GM12875 (cell line): Measurements from ENCODE around the gene XPO5.

Experiments used
- H3K4me3 ChIP-seq: one replicate; pipeline ENCODE4 v1.5.1; 2011; ENCODE audit warnings: low read depth, low read length, control low read depth
- TF ChIP-seq, protein P1 (sequence below): IDR thresholded peaks from 2 replicates; pipeline ENCODE4 v1.5.1; 2011; ENCODE audit warnings: low read depth, mild to moderate bottlenecking, control low read depth, inconsistent platforms, low read length, moderate library complexity, borderline replicate concordance; ENCODE audit not compliant: insufficient read depth

XPO5 gene

DNA sequence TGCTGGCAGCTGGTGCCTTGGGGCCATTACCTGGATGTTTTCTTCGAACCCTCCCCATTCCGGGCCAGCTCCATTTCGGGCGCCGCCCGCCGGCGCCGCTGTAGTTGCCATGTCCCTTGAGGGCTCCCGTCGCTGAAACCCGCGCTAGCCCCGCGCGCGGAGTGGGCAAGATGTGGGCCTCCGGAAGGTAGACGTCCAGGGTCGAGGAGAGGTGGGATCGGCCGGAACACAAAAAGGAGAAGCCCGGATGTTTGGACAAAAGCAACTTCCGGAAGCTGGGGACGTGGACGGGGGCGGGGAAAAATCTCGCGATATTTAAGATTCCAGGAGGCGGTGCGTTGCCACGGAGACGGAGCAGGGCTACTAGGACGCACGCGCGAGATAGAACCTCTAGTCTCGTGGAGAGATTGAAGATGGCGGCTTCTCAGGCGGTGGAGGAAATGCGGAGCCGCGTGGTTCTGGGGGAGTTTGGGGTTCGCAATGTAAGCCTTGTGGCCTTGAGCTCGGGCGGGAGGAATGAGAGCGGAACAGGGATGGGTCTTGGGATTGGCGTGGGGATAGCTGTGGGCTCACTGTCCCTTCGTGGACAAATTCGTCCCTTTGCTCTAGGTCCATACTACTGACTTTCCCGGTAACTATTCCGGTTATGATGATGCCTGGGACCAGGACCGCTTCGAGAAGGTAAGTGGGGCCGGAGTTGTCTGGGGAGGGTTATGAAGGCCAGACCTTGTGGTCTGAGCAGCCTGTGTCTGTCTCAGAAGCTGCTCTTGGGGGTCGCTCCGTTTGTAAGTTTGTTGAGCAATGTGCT, 58.9 kb downstream of the XPO5 start, which contains the start of the genes POLR1C and YIPF3:
Gene POLR1C, plus strand, starts transcription at position 393 of the 808 bp plus-strand sequence. Its CDS starts 21 bp downstream, at position 414.
Gene YIPF3, minus strand, starts transcription at position 230 of the 808 bp plus-strand sequence. Its CDS starts 119 bp downstream, at position 111.
- TF ChIP-seq, protein P1, sequence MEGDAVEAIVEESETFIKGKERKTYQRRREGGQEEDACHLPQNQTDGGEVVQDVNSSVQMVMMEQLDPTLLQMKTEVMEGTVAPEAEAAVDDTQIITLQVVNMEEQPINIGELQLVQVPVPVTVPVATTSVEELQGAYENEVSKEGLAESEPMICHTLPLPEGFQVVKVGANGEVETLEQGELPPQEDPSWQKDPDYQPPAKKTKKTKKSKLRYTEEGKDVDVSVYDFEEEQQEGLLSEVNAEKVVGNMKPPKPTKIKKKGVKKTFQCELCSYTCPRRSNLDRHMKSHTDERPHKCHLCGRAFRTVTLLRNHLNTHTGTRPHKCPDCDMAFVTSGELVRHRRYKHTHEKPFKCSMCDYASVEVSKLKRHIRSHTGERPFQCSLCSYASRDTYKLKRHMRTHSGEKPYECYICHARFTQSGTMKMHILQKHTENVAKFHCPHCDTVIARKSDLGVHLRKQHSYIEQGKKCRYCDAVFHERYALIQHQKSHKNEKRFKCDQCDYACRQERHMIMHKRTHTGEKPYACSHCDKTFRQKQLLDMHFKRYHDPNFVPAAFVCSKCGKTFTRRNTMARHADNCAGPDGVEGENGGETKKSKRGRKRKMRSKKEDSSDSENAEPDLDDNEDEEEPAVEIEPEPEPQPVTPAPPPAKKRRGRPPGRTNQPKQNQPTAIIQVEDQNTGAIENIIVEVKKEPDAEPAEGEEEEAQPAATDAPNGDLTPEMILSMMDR = no peak
- peak within 1 kb of the TSS; percentile 70 for H3K4me3 ChIP-seq

DNA sequence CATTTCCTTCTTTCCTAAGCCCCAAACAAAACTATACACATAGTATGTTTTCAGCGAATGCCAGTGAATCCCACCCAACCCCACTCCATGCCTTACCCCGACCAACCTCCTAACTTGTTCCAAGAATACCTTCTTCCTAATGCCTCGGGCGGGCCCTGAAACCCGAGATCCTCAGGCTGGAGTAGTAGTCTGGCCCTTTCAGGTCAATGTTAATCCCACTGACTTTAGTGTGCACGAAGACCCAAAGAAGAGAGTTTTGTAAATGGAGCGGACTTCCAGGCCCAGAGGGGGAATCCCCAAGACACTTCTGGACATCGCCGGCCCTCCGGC, 59.5 kb downstream of the XPO5 start:
- H3K4me3 ChIP-seq = peak overlapping the region; percentile 70
- TF ChIP-seq, protein P1 = no peak

DNA sequence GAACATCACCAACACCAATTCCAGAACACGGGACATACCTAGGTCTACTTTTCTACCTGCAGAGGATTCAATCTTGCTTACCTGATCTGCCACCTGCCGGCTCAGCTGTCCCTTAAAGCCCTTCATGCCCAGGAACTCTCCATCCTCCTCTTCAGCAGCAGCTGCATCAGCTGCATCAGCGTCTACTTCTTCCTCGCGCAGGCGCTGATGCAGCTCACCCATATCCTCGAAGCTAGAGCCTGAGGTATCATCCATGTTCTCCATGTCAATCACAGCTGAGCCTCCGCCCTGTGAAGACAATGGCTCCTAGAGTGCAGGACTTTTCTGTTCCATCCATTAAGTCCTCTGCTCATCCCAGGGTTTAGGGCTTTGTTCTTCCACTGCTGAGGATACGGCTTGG, 60.0 kb downstream of the XPO5 start:
- TF ChIP-seq, protein P1 = no peak
- peak overlapping the region; percentile 70 for H3K4me3 ChIP-seq

DNA sequence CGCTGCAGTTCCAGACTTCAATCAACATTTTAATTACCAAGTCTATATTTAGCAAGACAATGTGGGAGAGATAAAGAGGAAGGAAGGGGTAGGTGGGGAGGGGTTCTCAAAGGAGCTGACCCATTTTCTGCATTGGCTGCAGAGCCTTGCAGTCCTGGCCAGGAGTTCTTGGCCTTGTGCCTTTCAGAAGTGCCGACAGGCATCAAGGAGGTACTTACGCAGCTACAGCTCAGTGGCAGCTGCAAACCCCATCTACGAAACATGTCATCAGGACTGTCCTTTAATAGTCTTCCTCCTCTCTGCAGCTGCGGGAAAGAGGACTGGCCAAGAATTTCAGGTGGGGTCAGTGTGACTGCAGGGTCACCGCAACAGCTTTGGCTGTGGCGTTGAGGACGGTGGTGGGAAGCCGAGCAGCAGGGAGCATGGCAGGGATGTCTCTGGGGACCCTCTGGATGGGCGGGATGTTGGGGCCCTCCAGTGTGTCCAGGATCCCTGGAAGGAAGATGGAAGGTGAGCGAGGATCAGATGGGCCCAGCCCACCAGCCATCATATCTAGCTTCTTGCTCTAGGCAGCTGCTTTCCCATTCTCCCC, 63.9 kb downstream of the XPO5 start:
- H3K4me3 ChIP-seq = no peak overlapping the region
- TF ChIP-seq, protein P1 = no peak

DNA sequence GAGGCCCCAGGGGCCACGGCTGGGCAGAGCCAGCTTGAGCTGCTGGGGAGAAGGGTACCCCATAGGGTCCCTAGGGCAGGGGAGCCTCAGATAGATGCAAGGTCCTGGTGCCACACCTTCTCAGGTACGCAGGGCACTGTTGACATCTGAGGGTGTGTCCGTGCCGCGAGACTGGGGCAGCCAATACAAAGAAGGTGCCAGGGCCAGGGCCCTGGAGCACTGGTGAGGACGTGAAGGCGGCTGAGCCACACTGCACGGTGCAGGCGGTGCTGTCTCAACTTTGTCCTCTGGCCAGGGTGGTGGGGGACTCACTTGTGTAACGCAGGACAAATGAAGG, 65.0 kb downstream of the XPO5 start:
- TF ChIP-seq, protein P1 = no peak

DNA sequence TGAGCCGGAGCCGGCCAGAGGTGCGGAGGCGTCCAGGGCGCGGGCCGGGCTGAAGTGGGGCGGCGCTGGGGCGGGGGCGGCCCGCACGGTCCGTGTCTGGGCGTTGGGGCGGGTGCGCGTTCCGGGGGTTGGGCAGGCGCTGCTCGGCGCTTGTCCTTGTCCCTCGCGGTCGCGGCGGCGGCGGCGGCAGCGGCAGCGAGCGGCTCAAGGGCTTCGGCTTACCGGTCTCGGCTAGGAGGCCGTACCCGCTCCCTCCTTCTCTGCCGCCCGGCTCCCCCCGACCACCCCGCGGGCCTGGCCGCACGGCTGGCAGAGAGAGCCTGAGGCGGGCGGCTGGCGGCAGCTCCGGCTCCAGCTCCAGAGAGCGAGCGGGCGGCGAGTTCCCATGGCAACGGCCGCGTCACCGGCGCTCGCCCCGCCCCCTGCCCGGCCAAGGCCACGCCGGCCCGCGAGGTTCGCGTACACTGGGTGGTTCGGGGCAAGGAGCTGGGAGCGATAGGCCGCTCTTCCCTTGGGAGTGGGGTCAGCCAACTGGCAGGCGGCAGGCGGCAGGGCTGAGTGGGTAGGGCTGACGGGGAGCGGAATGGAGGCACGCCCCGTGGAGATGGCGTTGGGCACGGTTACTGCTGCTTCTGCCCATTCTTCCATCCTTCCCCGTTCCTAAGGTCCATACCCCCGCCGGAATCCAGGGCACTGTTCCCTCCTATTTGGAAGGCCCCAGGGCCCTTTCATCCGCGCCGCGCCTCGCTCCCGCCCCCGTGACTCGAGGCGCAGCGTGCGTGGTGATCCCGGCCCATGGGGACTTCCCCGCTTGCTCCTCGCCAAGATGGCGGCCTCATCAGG, 65.6 kb downstream of the XPO5 start, which contains the start of gene LRRC73:
Gene LRRC73, minus strand, starts transcription at position 363 of the 843 bp plus-strand sequence. CDS start 561 bp downstream, outside the sequence.
- H3K4me3 ChIP-seq = peak within 1 kb of the TSS; percentile 51
- TF ChIP-seq, protein P1 = no peak

More for the DNA sequence above, 65.0 kb downstream of the XPO5 start:
- H3K4me3 ChIP-seq = no peak overlapping the region
